Osteocyte (in vitro differentiated cells): ENCODE data around the gene SIL1. TPM values are rescaled to one million over a fixed set of nuclear protein-coding genes. Genes with fewer than 3 reads are reported as not detected.
"Not testable (repeated sequence)": the region's sequence is repeated elsewhere in the genome, so short reads cannot be mapped to it uniquely, and the experiment has no call there.

Source experiments
- DNase-seq: peaks from one replicate; pipeline ENCODE4 v3.0.0; 2021; ENCODE audit warnings: mixed read lengths; ENCODE audit not compliant: unreplicated experiment; ENCODE audit errors: extremely low spot score
- H3K27ac Mint-ChIP-seq: one replicate; pipeline ENCODE4 v1.8.0; 2021; ENCODE audit warnings: mild to moderate bottlenecking, mixed read lengths; ENCODE audit not compliant: unreplicated experiment
- H3K27me3 Mint-ChIP-seq: one replicate; pipeline ENCODE4 v1.8.0; 2021; ENCODE audit warnings: mixed read lengths; ENCODE audit not compliant: unreplicated experiment
- H3K36me3 Mint-ChIP-seq: one replicate; pipeline ENCODE4 v1.8.0; 2021; ENCODE audit warnings: mixed read lengths; ENCODE audit not compliant: unreplicated experiment
- H3K4me1 Mint-ChIP-seq: one replicate; pipeline ENCODE4 v1.8.0; 2021; ENCODE audit warnings: mixed read lengths; ENCODE audit not compliant: unreplicated experiment
- H3K4me3 Mint-ChIP-seq: one replicate; pipeline ENCODE4 v1.8.0; 2021; ENCODE audit warnings: mild to moderate bottlenecking, moderate library complexity, mixed read lengths; ENCODE audit not compliant: unreplicated experiment
- H3K9me3 Mint-ChIP-seq: one replicate; pipeline ENCODE4 v1.8.0; 2021; ENCODE audit warnings: mixed read lengths; ENCODE audit not compliant: unreplicated experiment
- total RNA-seq: library from RNA; stranded (reverse); gene quantifications from 2 replicates; pipeline ENCODE4 v1.2.1, GENCODE V29; 2021
- TF ChIP-seq, protein P1 (sequence below): fragments of 200-600 bp; sonication (generic); IDR thresholded peaks from 2 replicates; pipeline ENCODE4 v1.5.0; 2021; ENCODE audit warnings: antibody characterized with exemption, mild to moderate bottlenecking, moderate library complexity

SIL1 gene
- total RNA-seq, 1 donor from 2014 or later: 58.4 TPM

DNA sequence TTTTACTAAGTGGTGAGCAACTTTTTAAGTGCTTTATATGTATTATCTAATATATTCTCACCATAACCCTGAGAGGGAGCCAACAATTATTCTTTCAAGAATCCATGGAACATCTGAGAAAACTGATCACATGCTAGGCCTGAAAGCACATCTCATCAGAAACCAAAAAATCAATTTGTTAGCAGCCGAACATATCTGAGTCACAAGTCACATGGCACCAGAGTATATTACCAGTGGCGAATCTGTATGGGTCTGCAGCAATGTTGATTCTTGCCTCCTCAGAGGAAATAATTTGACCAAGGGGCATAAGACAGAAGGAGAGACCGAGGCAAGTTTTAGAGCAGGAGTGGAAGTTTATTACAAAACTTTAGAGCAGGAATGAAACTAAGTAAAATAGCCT, 25.3 kb upstream of the SIL1 start:
- Mint-ChIP-seq H3K36me3 (no peaks in the 10 kb centered on the region), H3K27ac (no peak overlapping the region), H3K27me3 (no peaks in the 10 kb centered on the region), H3K4me1 (no peaks in the 10 kb centered on the region), H3K4me3 (no peak overlapping the region), H3K9me3 (no peaks in the 10 kb centered on the region)
- no peak for DNase-seq
- TF ChIP-seq, protein P1, sequence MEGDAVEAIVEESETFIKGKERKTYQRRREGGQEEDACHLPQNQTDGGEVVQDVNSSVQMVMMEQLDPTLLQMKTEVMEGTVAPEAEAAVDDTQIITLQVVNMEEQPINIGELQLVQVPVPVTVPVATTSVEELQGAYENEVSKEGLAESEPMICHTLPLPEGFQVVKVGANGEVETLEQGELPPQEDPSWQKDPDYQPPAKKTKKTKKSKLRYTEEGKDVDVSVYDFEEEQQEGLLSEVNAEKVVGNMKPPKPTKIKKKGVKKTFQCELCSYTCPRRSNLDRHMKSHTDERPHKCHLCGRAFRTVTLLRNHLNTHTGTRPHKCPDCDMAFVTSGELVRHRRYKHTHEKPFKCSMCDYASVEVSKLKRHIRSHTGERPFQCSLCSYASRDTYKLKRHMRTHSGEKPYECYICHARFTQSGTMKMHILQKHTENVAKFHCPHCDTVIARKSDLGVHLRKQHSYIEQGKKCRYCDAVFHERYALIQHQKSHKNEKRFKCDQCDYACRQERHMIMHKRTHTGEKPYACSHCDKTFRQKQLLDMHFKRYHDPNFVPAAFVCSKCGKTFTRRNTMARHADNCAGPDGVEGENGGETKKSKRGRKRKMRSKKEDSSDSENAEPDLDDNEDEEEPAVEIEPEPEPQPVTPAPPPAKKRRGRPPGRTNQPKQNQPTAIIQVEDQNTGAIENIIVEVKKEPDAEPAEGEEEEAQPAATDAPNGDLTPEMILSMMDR: no peak

DNA sequence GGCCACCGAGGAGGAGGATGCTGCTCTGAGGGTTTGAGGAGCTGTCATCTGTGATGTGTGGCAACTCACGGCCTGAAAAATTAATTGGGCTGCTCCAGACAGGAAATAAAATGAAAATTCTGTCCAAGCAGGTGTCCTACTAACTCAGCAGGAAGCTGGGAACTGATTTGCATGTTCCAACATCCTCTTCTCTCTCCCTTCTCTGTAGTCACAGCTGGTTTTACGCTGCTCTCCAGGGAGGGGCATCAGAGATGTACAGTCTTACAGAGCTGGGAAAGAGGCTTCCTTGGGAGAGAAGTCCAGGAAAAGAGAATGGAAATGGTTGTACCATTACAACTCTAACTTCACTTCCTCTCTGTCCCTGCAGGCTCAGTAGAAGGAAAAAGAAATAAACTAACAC, 24.2 kb upstream of the SIL1 start:
- DNase-seq: no peak
- Mint-ChIP-seq H3K36me3 (no peaks in the 10 kb centered on the region), H3K9me3 (no peaks in the 10 kb centered on the region), H3K27me3 (no peaks in the 10 kb centered on the region), H3K4me3 (no peak overlapping the region), H3K4me1 (no peaks in the 10 kb centered on the region), H3K27ac (no peak overlapping the region)
- TF ChIP-seq, protein P1: no peak

DNA sequence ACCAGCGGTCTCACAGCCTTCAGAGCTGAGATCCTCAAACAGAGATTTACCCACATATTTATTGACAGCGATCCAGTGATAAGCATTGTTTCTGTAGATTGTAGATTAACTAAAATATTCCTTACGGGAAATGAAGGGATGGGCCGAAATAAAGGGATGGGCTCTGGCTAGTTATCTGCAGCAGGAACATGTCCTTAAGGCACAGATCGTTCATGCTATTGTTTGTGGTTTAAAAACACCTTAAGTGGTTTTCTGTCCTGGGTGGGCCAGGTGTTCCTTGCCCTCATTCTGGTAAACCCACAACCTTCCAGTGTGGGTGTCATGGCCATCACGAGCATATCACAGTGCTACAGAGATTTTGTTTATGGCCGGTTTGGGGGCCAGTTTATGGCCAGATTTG, 19.9 kb upstream of the SIL1 start:
- not testable (repeated sequence) for H3K4me3 Mint-ChIP-seq, DNase-seq, H3K36me3 Mint-ChIP-seq, H3K27me3 Mint-ChIP-seq, H3K27ac Mint-ChIP-seq, H3K4me1 Mint-ChIP-seq, H3K9me3 Mint-ChIP-seq

DNA sequence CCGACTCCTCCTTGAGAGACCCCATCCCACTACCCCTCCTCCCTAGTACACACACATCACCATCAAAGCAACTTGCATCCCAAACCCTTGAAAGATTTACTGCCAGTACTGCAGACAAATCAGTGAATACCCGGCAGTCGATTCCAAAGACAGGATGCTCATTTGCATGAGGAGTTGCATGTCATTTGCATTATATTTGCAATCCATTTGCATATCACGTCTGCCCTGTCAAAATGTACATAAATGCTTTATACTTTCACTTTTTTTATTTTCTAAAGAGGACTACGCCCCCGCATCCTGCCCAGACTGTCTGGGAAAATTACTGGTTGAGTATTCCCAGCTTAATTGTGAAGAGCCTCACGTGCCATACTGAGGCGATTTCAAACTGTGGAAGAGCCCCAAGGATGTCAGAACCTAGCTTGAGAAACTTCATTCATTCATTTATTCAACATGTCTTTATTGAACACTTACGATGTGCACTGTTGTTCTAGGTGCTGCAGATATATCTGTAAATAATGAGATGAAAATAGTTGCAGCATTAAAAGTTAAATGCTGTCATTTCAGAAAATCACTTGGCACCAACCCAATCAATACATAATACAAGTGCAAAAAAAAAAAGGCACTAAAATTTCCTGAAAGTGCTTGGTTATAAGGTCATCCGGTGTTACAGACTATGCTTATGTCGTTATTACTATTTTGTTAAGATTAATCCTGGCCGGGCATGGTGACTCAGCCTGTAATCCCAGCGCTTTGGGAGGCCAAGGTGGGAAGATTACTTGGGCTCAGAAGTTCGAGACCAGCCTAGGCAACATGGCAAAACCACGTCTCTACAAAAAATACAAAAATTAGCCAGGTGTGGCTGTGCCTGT, 17.2 kb upstream of the SIL1 start:
- Mint-ChIP-seq H3K4me1 (no peaks in the 10 kb centered on the region), H3K27me3 (peaks cover 3% of the 10 kb centered on the region), H3K27ac (no peak overlapping the region), H3K36me3 (no peaks in the 10 kb centered on the region), H3K4me3 (no peak overlapping the region), H3K9me3 (no peaks in the 10 kb centered on the region)
- no peak for DNase-seq
- TF ChIP-seq, protein P1: no peak

DNA sequence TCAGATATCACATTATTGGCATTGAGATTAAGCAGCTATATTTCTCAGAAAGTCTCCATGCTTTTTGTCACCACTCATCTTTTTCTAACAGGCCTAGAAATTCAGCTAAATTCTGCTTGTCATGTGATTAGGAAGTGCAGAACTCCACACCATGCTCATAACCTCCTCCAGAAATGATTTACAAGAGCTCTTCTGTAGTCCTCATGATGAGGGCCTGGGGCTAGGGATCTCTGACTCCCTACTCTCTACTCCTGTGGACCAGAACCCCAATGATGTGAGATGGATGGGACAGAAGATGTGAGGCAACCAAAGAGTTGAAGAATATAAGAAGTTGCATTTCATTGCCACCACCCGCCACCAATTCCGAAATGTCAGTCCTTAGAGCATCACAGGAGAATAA, 16.5 kb upstream of the SIL1 start:
- Mint-ChIP-seq H3K4me3 (no peak overlapping the region), H3K27ac (no peak overlapping the region), H3K9me3 (no peaks in the 10 kb centered on the region)

More for the DNA sequence above, 16.5 kb upstream of the SIL1 start:
- H3K36me3 Mint-ChIP-seq: no peaks in the 10 kb centered on the region
- DNase-seq: no peak
- H3K27me3 Mint-ChIP-seq: peaks cover 3% of the 10 kb centered on the region
- TF ChIP-seq, protein P1: no peak
- no peaks in the 10 kb centered on the region for H3K4me1 Mint-ChIP-seq
